ENCODE measurements around the gene HLCS.
A peak's percentile ranks its signal among the peaks of the same experiment; 100 is the strongest.

HLCS gene

DNA sequence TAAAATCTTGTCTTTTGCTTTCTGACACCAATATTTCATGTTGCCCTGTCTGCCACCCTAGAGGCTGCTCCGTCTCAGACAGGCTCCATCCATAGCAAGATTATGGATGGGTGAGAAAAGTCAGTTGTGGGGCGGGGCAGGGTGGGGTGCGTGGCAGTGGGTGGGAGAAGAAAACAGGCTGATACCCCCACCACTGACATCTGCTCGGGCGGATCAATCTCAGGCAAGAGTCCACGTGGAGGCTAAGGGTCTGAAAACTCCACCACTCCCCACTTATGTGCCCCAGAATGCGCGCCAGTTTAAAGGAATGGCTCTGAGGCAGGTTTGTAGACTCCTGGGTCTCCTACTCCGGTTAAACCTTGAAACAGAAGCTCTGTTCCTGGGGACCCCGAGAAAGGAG lies 101.5 kb downstream of the HLCS start:
- Histone ChIP-seq H3K36me3 (no peaks in the 10 kb centered on the region), H3K27me3 (ENCODE audit: insufficient read depth, low read depth, severe bottlenecking) (no peaks in the 10 kb centered on the region), H3K4me3 (ENCODE audit: low read depth, low read length) (no peak overlapping the region), H3K27ac (no peak overlapping the region), H3K9me3 (ENCODE audit: severe bottlenecking) (no peaks in the 10 kb centered on the region)
- DNase-seq, result no peak
- TF ChIP-seq, protein P1, sequence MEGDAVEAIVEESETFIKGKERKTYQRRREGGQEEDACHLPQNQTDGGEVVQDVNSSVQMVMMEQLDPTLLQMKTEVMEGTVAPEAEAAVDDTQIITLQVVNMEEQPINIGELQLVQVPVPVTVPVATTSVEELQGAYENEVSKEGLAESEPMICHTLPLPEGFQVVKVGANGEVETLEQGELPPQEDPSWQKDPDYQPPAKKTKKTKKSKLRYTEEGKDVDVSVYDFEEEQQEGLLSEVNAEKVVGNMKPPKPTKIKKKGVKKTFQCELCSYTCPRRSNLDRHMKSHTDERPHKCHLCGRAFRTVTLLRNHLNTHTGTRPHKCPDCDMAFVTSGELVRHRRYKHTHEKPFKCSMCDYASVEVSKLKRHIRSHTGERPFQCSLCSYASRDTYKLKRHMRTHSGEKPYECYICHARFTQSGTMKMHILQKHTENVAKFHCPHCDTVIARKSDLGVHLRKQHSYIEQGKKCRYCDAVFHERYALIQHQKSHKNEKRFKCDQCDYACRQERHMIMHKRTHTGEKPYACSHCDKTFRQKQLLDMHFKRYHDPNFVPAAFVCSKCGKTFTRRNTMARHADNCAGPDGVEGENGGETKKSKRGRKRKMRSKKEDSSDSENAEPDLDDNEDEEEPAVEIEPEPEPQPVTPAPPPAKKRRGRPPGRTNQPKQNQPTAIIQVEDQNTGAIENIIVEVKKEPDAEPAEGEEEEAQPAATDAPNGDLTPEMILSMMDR (IDR thresholded peaks at IDR 0.05; ENCODE audit: low read depth, low read length), result no peak

DNA sequence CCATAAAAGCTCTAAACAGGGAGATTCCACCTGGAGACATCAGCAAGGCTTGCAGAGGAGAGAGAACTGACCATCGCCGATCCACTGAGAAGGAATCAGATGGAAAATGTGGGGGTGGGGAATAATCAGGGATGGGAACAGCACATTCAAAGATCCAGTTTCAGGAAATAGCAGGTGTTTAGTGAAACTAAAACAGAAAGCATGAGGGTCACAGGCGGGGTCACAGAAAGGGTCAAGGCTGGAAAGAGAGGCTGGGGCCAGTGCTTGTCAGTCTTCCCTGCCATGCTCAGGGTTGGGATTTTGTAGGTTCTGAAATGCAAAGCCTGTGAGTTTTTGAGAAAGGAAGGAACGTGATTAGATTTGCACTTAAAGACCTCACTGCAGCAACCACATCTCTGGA lies 103.2 kb downstream of the HLCS start:
- TF ChIP-seq, protein P1 (IDR thresholded peaks at IDR 0.05; ENCODE audit: low read depth, low read length), result no peak
- no peaks in the 10 kb centered on the region for H3K9me3 ChIP-seq (ENCODE audit: severe bottlenecking)
- no peak overlapping the region for H3K27ac ChIP-seq
- no peak for DNase-seq
- no peak overlapping the region for H3K4me3 ChIP-seq (ENCODE audit: low read depth, low read length)
- H3K27me3 ChIP-seq (ENCODE audit: insufficient read depth, low read depth, severe bottlenecking), result no peaks in the 10 kb centered on the region
- H3K36me3 ChIP-seq, result no peaks in the 10 kb centered on the region

DNA sequence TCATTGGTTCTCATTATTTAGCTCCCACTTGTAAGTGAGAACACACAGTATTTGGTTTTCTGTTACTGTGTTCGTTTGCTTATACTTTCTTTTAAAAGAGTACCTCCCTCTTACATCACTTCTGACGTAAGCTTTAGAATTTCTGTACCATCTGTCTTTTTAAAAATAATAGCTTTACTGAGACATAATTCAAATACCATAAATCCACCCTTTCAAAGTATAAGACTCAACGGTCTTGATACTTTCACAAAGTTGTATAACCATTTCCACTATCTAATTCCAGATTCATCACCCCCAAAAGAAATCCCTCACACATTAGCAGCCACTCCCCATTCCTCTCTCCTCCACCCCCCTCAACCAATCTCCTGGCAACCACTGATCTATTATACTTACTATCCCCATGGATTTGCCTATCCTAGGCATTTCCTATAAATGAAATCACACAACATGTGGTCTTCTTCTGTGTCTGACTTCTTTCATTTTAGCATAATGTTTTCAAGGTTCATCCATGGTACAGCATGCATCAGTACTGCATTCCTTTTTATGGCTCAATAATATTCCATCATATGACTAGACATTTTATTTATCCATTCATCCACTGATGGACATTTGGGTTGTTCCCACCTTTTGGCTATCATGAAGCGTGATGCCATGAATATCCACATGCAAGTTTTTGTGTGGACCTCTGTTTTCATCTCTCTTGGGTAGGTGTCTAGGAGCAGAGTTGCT lies 104.7 kb downstream of the HLCS start:
- Histone ChIP-seq H3K36me3 (no peaks in the 10 kb centered on the region), H3K9me3 (ENCODE audit: severe bottlenecking) (no peaks in the 10 kb centered on the region), H3K27me3 (ENCODE audit: insufficient read depth, low read depth, severe bottlenecking) (no peaks in the 10 kb centered on the region), H3K27ac (no peak overlapping the region), H3K4me3 (ENCODE audit: low read depth, low read length) (no peak overlapping the region)
- no peak for DNase-seq
- TF ChIP-seq, protein P1 (IDR thresholded peaks at IDR 0.05; ENCODE audit: low read depth, low read length), result no peak

DNA sequence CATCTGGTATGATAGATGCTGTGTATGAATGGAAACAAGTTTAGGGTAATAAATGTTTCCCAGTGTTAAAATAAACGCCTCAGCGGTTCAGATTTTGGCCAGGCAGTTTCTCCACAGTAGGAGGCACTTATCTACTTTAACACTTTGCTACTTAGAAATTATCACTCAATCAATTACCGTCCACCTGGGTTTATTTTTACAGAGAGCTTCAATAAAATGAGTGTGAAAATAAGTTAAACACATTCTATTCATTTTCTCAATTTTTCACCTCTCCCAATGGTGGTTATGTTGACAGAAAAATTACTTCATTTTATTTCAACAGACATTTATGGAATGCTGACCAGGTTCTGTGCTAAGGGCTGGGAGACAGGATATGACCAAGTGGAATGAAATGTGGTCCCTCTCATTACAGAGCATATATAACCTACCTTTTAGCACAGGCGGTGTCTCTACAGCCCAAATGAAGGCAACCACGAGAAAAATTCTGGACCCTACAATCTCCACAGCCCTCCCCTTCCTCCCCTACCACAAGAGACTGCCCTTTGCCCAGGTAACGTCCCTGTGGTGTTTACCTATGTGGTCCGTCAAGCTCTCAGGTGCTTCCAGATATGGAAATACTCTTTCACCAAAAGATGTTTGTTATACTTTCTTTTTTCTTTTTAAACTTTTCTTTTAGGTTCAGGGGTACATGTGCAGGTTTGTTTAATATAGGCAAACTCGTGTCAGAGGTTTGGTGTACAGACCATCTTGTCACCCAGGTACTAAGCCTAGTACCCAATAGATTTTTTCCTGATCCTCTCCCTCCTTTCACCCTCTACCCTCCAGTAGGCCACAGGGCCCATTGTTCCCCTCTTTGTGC lies 105.5 kb downstream of the HLCS start:
- H3K27ac ChIP-seq, result no peak overlapping the region
- TF ChIP-seq, protein P1 (IDR thresholded peaks at IDR 0.05; ENCODE audit: low read depth, low read length), result no peak
- no peaks in the 10 kb centered on the region for H3K36me3 ChIP-seq
- no peaks in the 10 kb centered on the region for H3K27me3 ChIP-seq (ENCODE audit: insufficient read depth, low read depth, severe bottlenecking)
- H3K4me3 ChIP-seq (ENCODE audit: low read depth, low read length), result no peak overlapping the region
- no peak for DNase-seq
- no peaks in the 10 kb centered on the region for H3K9me3 ChIP-seq (ENCODE audit: severe bottlenecking)

DNA sequence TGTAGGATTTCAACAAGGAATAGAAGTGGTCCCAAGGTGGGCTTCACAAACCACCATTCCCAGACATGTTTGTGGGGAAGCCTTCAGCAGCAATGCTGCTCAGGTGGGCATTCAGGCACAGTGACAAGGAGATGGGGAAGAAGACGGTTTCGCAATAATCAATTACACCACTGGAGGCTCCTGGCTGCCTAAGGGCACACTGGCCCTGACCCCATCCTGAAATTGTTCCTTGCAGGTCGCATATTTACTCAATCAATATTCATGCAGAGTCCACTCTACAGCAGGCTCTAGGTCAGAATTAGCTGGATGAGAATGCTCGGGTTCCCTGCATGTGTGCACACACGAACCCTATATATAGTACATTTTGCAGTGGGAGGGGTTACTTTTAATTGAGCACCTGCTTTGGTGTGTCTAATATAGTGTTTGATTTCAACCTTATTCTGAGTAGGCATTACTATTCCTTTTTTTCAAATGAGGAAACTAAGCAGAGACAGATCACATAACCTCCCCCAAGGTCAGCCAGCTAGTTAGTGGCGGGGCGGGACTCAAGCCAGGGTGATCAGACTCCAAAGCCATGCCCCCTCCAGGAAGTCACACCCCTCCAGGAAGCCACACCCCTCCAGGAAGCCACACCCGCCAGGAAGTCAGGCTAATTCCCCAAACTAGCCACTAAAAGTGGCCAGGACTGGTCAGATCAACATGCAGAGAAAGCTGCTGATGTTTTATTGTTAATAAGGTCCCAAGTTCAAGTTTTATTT lies 106.5 kb downstream of the HLCS start:
- DNase-seq, result peak; percentile 41
- Histone ChIP-seq H3K36me3 (no peaks in the 10 kb centered on the region), H3K27ac (no peak overlapping the region), H3K4me3 (ENCODE audit: low read depth, low read length) (no peak overlapping the region), H3K27me3 (ENCODE audit: insufficient read depth, low read depth, severe bottlenecking) (no peaks in the 10 kb centered on the region), H3K9me3 (ENCODE audit: severe bottlenecking) (no peaks in the 10 kb centered on the region)
- TF ChIP-seq, protein P1 (IDR thresholded peaks at IDR 0.05; ENCODE audit: low read depth, low read length), result no peak

Measured in WERI-Rb-1 (cell line).